ENCODE data around the gene ACIN1. TPM values are rescaled to one million over a fixed set of nuclear protein-coding genes. Genes with fewer than 3 reads are reported as not detected.

The ACIN1 gene
- total and polyA plus RNA-seq, 9 of the 15 experiments (the other 6 are each of a cell fraction or from before 2014, with no cell fraction given), result 5.0 to 196 (median 129) TPM

DNA sequence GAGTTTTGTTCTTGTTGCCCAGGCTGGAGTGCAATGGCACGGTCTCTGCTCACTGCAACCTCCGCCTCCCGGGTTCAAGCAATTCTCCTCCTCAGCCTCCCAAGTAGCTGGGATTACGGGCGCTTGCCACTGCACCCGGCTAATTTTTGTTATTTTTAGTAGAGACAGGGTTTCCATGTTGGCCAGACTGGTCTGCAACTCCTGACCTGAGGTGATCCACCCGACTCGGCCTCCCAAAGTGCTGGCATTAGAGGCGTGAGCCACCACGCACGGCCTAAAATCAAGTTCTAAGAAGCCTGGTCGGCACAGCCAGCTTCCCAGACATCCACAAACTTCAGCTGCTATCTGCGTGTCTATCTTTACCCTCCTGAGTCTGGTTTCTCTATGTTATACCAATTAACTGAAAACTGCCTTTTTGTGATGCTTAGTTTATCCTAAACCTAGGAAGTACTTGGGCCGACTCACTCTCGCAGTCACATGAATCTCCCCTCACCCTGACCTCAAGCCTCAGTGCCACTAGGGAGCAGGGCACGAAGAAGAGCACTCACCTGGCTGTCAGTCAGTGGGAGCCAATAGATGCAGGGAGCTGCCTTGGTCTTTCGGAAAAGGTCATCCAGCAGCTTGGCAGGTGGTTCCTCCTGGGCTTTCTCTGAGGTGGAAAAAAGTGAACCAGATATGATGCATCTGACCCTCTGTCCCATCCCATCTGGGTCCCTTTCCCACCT is 34.2 kb downstream of the ACIN1 start:
- in situ Hi-C loops (cut with MboI), result no loop called here
- no peaks in the 10 kb centered on the region for H3K27me3 ChIP-seq (ENCODE audit: control insufficient read depth in 2 of 2, insufficient read depth in 2 of 2, low read length in 2 of 2)

More for the DNA sequence above, 34.2 kb downstream of the ACIN1 start:
- 0 out of 2 replicates have a peak, but pooled peaks cover 2% of the 10 kb centered on the region for H4K20me1 ChIP-seq (replicated peaks; ENCODE audit: control insufficient read depth, insufficient read depth, low read length)
- no peak overlapping the region for H2AFZ ChIP-seq (ENCODE audit: low read depth, low read length)
- no peak for FAIRE-seq
- no peak overlapping the region for H3K27ac ChIP-seq (ENCODE audit: extremely low read depth, low read depth, low read length)
- TF ChIP-seq CTCFL (IDR thresholded peaks at IDR 0.05; ENCODE audit: borderline replicate concordance, insufficient read depth, low read depth, low read length, poor library complexity, severe bottlenecking), result no peak
- no peak for TF ChIP-seq SNIP1 (IDR thresholded peaks at IDR 0.05; ENCODE audit: low read depth)
- TF ChIP-seq MTA2 (IDR thresholded peaks at IDR 0.05; ENCODE audit: low read depth), result no peak
- TF ChIP-seq, protein P1, sequence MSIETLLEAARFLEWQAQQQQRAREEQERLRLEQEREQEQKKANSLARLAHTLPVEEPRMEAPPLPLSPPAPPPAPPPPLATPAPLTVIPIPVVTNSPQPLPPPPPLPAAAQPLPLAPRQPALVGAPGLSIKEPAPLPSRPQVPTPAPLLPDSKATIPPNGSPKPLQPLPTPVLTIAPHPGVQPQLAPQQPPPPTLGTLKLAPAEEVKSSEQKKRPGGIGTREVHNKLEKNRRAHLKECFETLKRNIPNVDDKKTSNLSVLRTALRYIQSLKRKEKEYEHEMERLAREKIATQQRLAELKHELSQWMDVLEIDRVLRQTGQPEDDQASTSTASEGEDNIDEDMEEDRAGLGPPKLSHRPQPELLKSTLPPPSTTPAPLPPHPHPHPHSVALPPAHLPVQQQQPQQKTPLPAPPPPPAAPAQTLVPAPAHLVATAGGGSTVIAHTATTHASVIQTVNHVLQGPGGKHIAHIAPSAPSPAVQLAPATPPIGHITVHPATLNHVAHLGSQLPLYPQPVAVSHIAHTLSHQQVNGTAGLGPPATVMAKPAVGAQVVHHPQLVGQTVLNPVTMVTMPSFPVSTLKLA (conservative IDR thresholded peaks at IDR 0.05), result no peak
- no peak for TF ChIP-seq ADNP (tag; IDR thresholded peaks at IDR 0.05)
- no peak for TF ChIP-seq PCBP1 (IDR thresholded peaks at IDR 0.05; ENCODE audit: low read depth, low read length, poor library complexity, severe bottlenecking)
- TF ChIP-seq L3MBTL2 (IDR thresholded peaks at IDR 0.05), result no peak
- no peak for TF ChIP-seq RBM15 (IDR thresholded peaks at IDR 0.05; ENCODE audit: insufficient read depth, low read length)
- no peak for TF ChIP-seq BCLAF1 (IDR thresholded peaks at IDR 0.05; ENCODE audit: borderline replicate concordance in 1 of 2, control insufficient read depth in 1 of 2, low read depth in 2 of 2, low read length in 1 of 2)
- no peak for TF ChIP-seq ZBTB7A (IDR thresholded peaks at IDR 0.05; ENCODE audit: borderline replicate concordance, control insufficient read depth, low read depth, low read length)
- TF ChIP-seq ZNF75A (CRISPR knock-in tag; IDR thresholded peaks at IDR 0.05), result no peak
- TF ChIP-seq SMAD2 (IDR thresholded peaks at IDR 0.05; ENCODE audit: low read depth, low read length), result no peak
- no peak for TF ChIP-seq RBM22 (IDR thresholded peaks at IDR 0.05; ENCODE audit: low read depth, low read length, poor library complexity, severe bottlenecking)
- H3K4me2 ChIP-seq (ENCODE audit: insufficient read depth, low read length), result no peak overlapping the region
- intact Hi-C loops (cut with micrococcal nuclease), result no loop called here
- H3K36me3 ChIP-seq (ENCODE audit: control insufficient read depth, insufficient read depth, low read length), result peaks cover 67% of the 10 kb centered on the region
- peaks cover 11 to 30% of the 10 kb centered on the region in 2 experiments for H3K4me1 ChIP-seq (replicated peaks in 1 of 2; ENCODE audit: control insufficient read depth in 2 of 2, insufficient read depth in 2 of 2, low read length in 2 of 2)
- no peak overlapping the region for H3K4me3 ChIP-seq
- WGBS (ENCODE audit: insufficient coverage, low coverage, missing lambda C conversion rate), result 98% methylated on average over 16 of the region's 17 CpGs
- H3K79me2 ChIP-seq (ENCODE audit: control insufficient read depth, insufficient read depth, low read length), result peaks cover 5% of the 10 kb centered on the region; the same call in 1 of the 3 replicates
- ChIA-PET CTCF (ENCODE audit: low intra/inter-chr PET ratio) (interaction anchor here (9.2 kb wide), 1 partner anchor 73 kb away, joined by 141 read pairs; no protein-coding TSS in a partner anchor), POLR2A (interaction anchor here (0.6 to 1.7 kb wide), 6 partner anchors 34 to 134 kb away, joined by 3 to 7 read pairs (median 4); partner anchors contain the start of genes ACIN1 and C14orf119)
- BruUV-seq (replicated peaks), result no TSS peak
- no peak for DNase-seq (ENCODE audit: extremely low read depth in 1 of 4, low spot score in 3 of 4)
- no peak for ATAC-seq
- H3K9ac ChIP-seq (ENCODE audit: insufficient read depth in 1 of 2, low read depth in 2 of 2, low read length in 2 of 2), result no peak overlapping the region
- no peaks in the 10 kb centered on the region for H3K9me1 ChIP-seq (ENCODE audit: control insufficient read depth, insufficient read depth, low read length)
- H3K9me3 ChIP-seq (replicated peaks; ENCODE audit: control insufficient read depth, insufficient read depth, low read depth, low read length), result no peaks in the 10 kb centered on the region

Data from K562 (cell line).